Common myeloid progenitor, CD34-positive (primary cell): ENCODE measurements around the gene RNF166.

Experiments
- CTCF ChIA-PET: fragments of 350-600 bp; sonication (Branson Sonifier 250); formaldehyde crosslinking; loops from one replicate; lab custom pipeline; 2021; ENCODE audit warnings: antibody characterized with exemption; lab: Charles Lee
- POLR2A ChIA-PET: fragments of 350-600 bp; sonication (Branson Sonifier 250); formaldehyde crosslinking; loops from one replicate; lab custom pipeline; 2021; ENCODE audit warnings: antibody characterized with exemption; lab: Charles Lee
- DNase-seq, 3 donors: peaks; one replicate each; pipeline versions ENCODE4 v3.0.0 to v3.0.0-alpha.2; 2013
- H3K27ac ChIP-seq, 2 experiments: 1 replicate in 1 of 2; 2 replicates in 1 of 2; pipeline ENCODE4 v1.7.0; 2013; ENCODE audit warnings: inconsistent platforms in 2 of 2, low read length in 2 of 2, mild to moderate bottlenecking in 2 of 2, low read depth in 1 of 2, moderate library complexity in 1 of 2; ENCODE audit not compliant: severe bottlenecking in 2 of 2, insufficient read depth in 1 of 2, poor library complexity in 1 of 2
- H3K27me3 ChIP-seq, 5 experiments: replicated peaks in 2 of 5; 1 replicate in 3 of 5; 2 replicates in 2 of 5; pipeline versions ENCODE4 v1.6.1 to v1.7.0; 2013; ENCODE audit warnings: low read length in 4 of 5, mild to moderate bottlenecking in 2 of 5, moderate library complexity in 2 of 5, inconsistent platforms in 1 of 5; ENCODE audit not compliant: insufficient read depth in 5 of 5, control insufficient read depth in 4 of 5
- H3K36me3 ChIP-seq, 4 experiments: 1 replicate in 2 of 4; 2 replicates in 2 of 4; pipeline versions ENCODE4 v1.6.1 to v1.7.0; 2013; ENCODE audit warnings: low read length in 3 of 4, control low read depth in 1 of 4, mild to moderate bottlenecking in 1 of 4; ENCODE audit not compliant: control insufficient read depth in 4 of 4, insufficient read depth in 4 of 4
- H3K4me1 ChIP-seq, 4 experiments: 1 replicate in 3 of 4; 2 replicates in 1 of 4; pipeline versions ENCODE4 v1.6.1 to v1.7.1; 2013; ENCODE audit warnings: low read length in 3 of 4, mild to moderate bottlenecking in 3 of 4, control low read depth in 1 of 4, inconsistent platforms in 1 of 4, moderate library complexity in 1 of 4; ENCODE audit not compliant: control insufficient read depth in 4 of 4, insufficient read depth in 4 of 4; ENCODE audit errors: control extremely low read depth in 1 of 4
- H3K4me3 ChIP-seq, 7 experiments: 1 replicate in 4 of 7; 2 replicates in 3 of 7; pipeline versions ENCODE4 v1.5.1 to v1.7.0; 2013; ENCODE audit warnings: mild to moderate bottlenecking in 7 of 7, low read length in 6 of 7, moderate library complexity in 6 of 7, inconsistent platforms in 2 of 7, low read depth in 2 of 7, control low read depth in 1 of 7; ENCODE audit not compliant: insufficient read depth in 4 of 7, control insufficient read depth in 1 of 7; ENCODE audit errors: extremely low read depth in 1 of 7
- H3K9me3 ChIP-seq, 5 experiments: 1 replicate in 4 of 5; 2 replicates in 1 of 5; pipeline versions ENCODE4 v1.6.1 to v1.7.1; 2013; ENCODE audit warnings: low read length in 4 of 5, mild to moderate bottlenecking in 2 of 5, inconsistent platforms in 1 of 5, low read depth in 1 of 5, moderate library complexity in 1 of 5; ENCODE audit not compliant: control insufficient read depth in 4 of 5, insufficient read depth in 2 of 5; ENCODE audit errors: control extremely low read depth in 1 of 5
- WGBS: methylation state at CpG from one replicate; pipeline ENCODE4 v1.1.5; 2013; ENCODE audit not compliant: insufficient coverage; 5-methylcytosine and 5-hydroxymethylcytosine counted together

The RNF166 gene

DNA sequence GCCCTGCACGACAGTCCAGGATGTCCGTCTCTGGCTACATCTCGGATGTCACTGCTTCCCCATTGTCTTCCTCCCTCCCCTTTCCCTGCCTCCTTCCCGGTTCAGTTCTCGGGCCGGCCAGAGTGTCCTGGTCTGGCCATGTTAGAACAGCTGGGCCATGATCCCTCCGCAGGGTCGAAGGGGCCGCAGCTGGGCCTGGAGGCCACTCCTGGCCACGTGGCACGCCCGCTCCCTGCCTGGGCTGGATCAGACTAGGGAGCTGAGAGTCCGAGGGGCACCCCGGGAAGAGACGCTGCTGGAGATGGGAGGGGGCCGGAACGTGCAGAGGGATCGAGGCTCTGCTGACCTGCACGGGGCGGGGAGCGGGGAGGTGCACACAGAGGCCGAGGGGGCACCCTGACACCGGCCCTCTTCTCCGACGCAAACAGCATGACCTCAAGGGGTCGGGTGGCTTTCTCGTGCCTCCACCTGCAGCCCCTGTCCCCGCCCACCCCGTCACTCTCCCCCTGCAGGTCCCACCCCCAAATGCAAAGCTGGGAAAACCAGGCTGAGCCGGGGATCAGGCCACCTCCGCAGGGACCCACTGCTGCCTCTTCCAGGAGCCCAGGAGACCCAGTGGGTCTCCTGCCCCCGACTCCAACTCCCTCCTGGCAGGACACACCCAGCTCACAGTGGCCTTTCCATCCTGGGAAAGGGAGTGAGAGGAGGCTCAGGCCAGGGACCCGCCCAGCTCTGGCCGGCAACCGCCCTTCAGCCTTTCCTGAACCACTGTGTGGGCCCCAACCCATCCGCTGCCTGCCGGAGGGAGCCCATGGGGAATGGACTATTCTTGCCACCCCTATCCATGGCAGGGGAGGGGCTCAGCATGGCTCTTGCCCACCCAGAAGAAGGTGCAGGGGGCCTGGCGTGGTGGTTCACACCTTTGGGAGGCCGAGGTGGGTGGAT, 38.6 kb upstream of the RNF166 start:
- Histone ChIP-seq H3K4me1 (peaks cover 0 to 31% (median 26%) of the 10 kb centered on the region in 4 experiments), H3K27ac (no peak overlapping the region), H3K9me3 (no peaks in the 10 kb centered on the region), H3K27me3 (no peaks in the 10 kb centered on the region), H3K36me3 (peaks cover 4 to 61% (median 31%) of the 10 kb centered on the region in 4 experiments), H3K4me3 (no peak overlapping the region)
- 87% methylated on average over 28 of the region's 39 CpGs for WGBS
- no peak for DNase-seq
- ChIA-PET POLR2A (interaction anchor here (0.6 kb wide), 1 partner anchor 496 kb away, joined by 3 read pairs; no protein-coding TSS in a partner anchor), CTCF (interaction anchor here (1.0 to 8.9 kb wide), 11 partner anchors 9 to 468 kb away, joined by 3 to 81 read pairs (median 4); partner anchors contain the start of genes GALNS, PIEZO1 and TRAPPC2L)

DNA sequence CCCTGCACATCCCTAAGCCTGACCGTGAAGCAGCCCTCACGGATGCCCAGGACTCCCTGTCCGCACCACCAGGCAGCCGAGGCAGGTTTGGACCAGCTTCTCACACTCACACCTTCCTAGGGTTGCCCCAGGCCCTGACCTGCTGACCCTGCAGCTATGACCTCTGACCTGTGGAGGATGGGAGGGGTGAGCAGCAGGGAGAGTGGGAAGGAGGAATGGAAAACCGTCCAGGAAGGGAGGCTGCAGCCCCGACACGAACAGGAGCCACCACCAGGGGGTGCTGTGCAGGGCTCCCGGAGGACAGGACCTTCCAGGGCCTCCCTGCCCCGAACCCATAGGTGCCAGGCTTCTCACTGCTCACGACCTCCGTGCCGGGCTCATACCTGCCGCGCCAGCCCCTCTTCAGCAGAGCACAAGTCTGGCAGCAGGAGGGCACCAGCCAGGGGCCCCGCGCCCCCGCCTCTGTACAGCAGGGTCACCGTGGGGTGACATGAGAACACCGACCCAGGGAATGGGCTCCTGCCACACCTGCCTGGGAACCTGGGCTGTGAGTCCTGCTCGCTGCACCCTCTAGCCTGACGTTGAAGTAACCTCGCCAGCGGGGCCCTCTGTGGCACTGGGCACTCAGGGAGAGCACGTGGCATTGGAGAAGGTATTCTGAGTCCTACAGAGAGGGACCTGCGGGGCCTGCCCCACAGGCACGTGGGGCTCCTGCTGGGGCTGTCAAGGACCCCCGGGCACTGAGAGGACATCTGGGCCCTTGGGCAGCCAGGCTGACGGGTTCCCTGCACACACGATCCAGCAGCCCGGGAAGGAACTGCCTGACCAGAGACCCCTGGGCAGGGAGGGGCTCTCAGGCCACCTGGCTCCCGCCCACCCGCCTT, 37.7 kb upstream of the RNF166 start:
- peaks cover 0 to 31% (median 26%) of the 10 kb centered on the region in 4 experiments for H3K4me1 ChIP-seq
- POLR2A ChIA-PET, result no interaction called here
- WGBS, result 70% methylated on average over 27 of the region's 32 CpGs
- CTCF ChIA-PET, result interaction anchor here (0.9 to 8.9 kb wide), 17 partner anchors 8 to 474 kb away, joined by 3 to 81 read pairs (median 4); partner anchors contain the start of genes PIEZO1 and ZNF778
- no peaks in the 10 kb centered on the region for H3K27me3 ChIP-seq
- H3K4me3 ChIP-seq, result no peak overlapping the region
- peaks cover 6 to 65% (median 33%) of the 10 kb centered on the region in 4 experiments for H3K36me3 ChIP-seq
- no peak overlapping the region for H3K27ac ChIP-seq
- peak; percentile 47 to 70 (median 63) for DNase-seq
- no peaks in the 10 kb centered on the region for H3K9me3 ChIP-seq

DNA sequence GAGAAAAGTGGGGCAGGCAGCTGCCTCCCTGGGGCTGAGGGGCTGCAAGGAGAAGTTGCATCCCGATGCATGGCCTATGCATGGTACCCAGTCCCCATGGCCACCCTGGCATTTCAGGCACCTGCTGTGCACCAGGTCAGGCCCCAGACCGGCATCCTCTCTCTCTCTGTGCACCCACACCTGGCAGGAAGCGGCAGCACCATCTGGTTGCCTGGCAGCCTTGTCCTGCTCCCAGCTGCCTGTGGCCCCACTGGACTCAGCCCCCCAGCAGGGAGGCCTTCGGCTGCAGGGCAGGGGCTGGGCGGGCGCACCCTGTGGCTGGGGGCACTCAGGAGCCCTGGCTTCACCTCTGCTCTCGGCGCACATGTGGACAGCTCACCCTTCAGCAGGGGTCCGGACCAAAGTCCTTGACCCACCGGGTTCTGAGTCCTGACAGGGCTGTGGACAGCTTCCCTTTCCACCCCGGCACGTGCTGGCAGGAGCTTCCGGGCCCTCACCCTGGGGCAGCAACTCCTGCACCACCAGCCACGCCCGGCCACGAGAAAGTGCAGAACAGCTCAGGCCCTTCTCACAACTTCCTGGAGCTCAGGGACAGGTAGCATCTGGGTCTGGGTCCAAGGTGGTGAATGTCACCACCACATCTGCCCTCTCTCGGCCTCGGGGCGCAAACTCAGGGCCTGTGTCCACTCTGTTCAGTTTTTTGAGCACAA, 36.8 kb upstream of the RNF166 start:
- no peak overlapping the region for H3K27ac ChIP-seq
- CTCF ChIA-PET, result interaction anchor here (0.9 to 8.9 kb wide), 18 partner anchors 9 to 474 kb away, joined by 3 to 81 read pairs (median 4); partner anchors contain the start of genes PIEZO1 and ZNF778

DNA sequence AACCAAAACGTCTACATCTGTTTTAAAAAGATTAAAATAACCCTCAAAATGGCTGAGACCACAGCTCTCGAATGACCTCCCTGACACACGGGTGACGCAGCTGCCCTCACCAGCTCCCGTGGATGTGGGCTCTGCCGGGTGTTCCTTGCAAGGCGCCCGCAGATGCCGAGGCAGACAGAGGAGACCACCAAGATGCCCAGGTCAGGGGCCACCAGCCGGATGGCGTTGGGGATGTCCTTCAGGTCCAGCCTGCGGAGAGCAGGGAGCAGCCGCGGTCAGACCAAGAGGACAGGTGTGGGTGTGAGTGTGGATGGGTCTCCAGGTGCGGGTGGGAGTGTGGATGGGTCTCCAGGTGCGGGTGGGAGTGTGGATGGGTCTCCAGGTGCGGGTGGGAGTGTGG, 35.2 kb upstream of the RNF166 start:
- Histone ChIP-seq H3K4me3 (no peak overlapping the region), H3K36me3 (peaks cover 6 to 75% (median 43%) of the 10 kb centered on the region in 4 experiments), H3K27ac (no peak overlapping the region), H3K4me1 (peaks cover 0 to 28% (median 27%) of the 10 kb centered on the region in 4 experiments), H3K27me3 (no peaks in the 10 kb centered on the region), H3K9me3 (no peaks in the 10 kb centered on the region)
- ChIA-PET CTCF (interaction anchor here (0.7 to 1.8 kb wide), 3 partner anchors 13 to 42 kb away, joined by 3 to 5 read pairs (median 3); no protein-coding TSS in a partner anchor), POLR2A (no interaction called here)
- DNase-seq, result no peak
- 95% methylated on average over 14 of the region's 17 CpGs for WGBS

More for the DNA sequence above, 36.8 kb upstream of the RNF166 start:
- WGBS, result 83% methylated on average over 18 of the region's 19 CpGs
- peaks cover 6 to 68% (median 35%) of the 10 kb centered on the region in 4 experiments for H3K36me3 ChIP-seq
- POLR2A ChIA-PET, result no interaction called here
- no peaks in the 10 kb centered on the region for H3K27me3 ChIP-seq
- peaks cover 0 to 31% (median 26%) of the 10 kb centered on the region in 4 experiments for H3K4me1 ChIP-seq
- no peak overlapping the region for H3K4me3 ChIP-seq
- no peak for DNase-seq
- no peaks in the 10 kb centered on the region for H3K9me3 ChIP-seq

DNA sequence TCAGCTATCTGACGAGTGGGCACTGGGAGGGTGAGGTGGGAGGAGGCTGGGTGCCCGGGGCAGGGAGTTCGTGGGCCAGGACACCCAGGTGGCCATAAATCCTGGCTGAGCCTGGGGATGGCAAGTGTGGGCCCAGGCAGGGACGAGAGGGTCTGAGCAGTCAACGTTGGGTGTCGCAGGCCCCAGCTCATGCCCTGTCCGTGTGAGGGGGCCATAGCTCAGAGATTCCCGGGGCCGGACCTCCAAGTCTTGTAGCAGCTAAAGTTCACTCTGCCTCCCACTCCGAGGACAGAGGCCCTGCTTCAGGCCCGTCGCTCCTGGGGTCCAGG, 34.5 kb upstream of the RNF166 start:
- ChIA-PET CTCF (interaction anchor here (0.7 to 1.8 kb wide), 3 partner anchors 13 to 42 kb away, joined by 3 to 5 read pairs (median 3); no protein-coding TSS in a partner anchor), POLR2A (no interaction called here)
- Histone ChIP-seq H3K27ac (no peak overlapping the region), H3K4me1 (peaks cover 0 to 21% (median 21%) of the 10 kb centered on the region in 4 experiments), H3K9me3 (no peaks in the 10 kb centered on the region), H3K4me3 (no peak overlapping the region), H3K27me3 (no peaks in the 10 kb centered on the region), H3K36me3 (peaks cover 10 to 80% (median 48%) of the 10 kb centered on the region in 4 experiments)
- DNase-seq, result no peak
- 96% methylated on average over 12 of the region's 12 CpGs for WGBS

DNA sequence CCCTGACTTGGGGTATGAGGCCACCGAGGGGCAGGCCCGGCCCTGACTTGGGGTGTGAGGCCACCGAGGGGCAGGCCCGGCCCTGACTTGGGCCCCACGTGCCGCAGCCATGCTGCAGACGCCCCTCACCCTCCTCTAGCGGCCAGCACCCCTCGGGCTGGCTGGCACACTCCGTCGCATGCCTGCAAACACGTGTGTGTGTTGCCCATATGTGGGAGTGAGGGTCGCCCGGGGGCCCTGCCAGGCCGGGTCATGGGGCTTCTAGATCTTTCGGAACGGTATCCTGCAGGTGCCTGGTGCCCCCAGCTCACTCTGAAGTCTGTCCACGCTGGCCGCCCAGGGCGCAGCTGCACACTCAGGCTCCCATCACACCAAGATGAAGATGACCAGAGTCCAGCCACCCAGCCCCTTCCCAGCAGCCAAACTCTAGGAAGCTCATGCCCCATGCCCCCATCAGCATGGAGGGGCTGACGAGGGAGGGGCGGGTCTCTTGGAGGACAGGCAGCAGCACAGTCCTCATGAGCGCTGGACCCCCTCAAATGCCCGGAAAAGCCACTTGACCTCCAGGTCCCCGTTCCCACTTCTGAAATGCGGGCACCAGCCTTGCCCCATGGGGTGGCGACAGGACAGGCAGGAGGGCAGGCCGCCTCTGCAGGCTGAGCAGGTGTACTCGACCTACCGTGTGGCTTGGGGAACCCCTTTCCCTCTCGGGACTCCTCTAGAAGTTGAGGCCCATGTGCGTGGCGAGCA, 33.9 kb upstream of the RNF166 start:
- Histone ChIP-seq H3K4me3 (no peak overlapping the region), H3K36me3 (peaks cover 11 to 84% (median 52%) of the 10 kb centered on the region in 4 experiments), H3K4me1 (peaks cover 0 to 18% (median 17%) of the 10 kb centered on the region in 4 experiments), H3K9me3 (no peaks in the 10 kb centered on the region), H3K27me3 (no peaks in the 10 kb centered on the region), H3K27ac (no peak overlapping the region)
- DNase-seq, result no peak
- 96% methylated on average over 32 of the region's 33 CpGs for WGBS
- ChIA-PET POLR2A (no interaction called here), CTCF (interaction anchor here (0.7 to 1.8 kb wide), 3 partner anchors 17 to 43 kb away, joined by 3 to 5 read pairs (median 3); no protein-coding TSS in a partner anchor)
